DMS 273 (cell line): ENCODE results near the gene TMEM87A.
A peak's percentile ranks its signal among the peaks of the same experiment; 100 is the strongest.

ENCODE experiments used
- DNase-seq: peaks from one replicate; lab custom pipeline; 2025; ENCODE audit not compliant: unreplicated experiment; lab: John Stamatoyannopoulos, UW

TMEM87A gene

DNA sequence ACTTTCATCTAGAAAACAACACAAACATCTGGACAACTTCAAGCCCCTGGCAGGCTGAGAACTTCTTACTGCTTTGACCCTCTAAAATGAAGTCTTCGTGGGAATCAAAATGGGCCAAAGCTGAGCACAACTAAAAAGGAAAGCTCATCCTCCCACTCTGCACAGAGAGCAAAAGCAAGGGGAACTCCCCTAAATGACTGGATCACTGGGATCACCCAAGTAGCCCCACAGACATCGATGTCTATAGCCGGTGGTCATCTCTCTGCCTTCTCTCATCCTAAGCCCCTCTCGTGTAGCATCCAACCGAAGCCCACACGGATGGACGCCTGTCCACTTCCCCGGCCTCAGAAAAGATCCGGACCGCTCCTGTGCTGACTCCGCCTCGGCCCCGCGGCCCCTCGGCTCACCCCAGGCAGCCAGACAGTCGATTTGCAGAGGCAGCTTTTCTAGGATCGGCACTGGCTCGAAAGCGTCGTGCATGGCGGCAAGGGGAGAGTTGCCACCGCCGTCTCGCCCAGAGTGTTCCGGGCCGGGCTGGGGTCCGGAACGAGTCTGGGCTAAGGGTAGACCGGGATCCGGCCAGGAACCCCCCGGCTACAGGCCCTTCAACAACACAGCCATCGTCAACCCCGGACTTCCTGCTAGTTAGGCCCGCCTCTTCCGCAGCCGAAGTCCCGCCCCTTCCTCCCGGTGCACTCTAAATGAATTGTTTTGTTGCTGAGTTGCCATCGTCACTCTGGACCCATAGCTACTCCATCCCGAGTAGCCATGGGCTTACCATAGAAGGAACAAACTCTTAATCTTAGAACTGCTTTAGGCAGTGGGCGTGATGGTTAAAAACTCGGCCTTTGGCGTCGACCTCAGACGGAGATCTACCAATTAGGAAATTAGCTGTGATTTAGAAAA is 65.3 kb downstream of the TMEM87A start, which contains the start of gene VPS39:
VPS39 (minus strand) TSS at position 631 of the 906 bp plus-strand sequence; CDS start at position 480, 151 bp downstream.
- DNase-seq, result peak; percentile 87

DNA sequence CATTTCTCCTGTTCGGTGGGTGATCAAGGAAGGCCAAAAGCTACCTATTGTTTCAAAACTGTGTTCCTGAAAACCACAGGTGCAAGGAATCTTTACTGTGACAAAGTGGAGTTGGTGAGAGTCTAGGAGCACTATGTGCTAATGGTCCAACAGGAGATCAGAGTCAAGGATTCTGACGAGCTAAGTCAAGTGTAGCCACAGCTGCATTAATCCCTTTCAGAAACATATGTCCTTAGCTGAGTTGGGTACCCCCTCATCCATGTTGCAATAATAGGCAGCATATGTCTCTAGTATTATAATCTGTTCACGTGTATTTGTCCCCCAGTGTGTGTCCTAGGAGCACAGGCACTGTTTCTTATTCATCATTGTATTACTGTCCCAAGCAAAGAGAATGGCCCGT is 66.8 kb downstream of the TMEM87A start:
- DNase-seq, result no peak

DNA sequence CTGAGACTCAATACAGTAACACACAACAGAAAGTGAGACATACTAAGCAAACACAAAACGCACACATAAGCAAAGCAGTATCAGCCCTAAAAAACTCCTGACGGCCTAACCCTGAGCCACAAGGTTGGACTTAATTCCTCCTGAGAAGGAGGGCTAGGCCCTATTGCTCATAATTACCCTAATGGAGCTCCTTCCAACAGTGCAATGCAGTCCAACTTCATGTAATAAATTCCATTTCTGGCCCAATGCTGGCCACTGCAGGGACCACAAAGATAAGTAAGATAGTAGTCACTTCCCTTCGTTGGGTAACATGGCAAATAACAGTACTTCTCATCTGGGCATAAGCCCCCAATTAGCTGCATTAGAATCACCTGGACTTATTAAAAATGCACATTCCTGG is 69.3 kb downstream of the TMEM87A start:
- DNase-seq, result no peak

DNA sequence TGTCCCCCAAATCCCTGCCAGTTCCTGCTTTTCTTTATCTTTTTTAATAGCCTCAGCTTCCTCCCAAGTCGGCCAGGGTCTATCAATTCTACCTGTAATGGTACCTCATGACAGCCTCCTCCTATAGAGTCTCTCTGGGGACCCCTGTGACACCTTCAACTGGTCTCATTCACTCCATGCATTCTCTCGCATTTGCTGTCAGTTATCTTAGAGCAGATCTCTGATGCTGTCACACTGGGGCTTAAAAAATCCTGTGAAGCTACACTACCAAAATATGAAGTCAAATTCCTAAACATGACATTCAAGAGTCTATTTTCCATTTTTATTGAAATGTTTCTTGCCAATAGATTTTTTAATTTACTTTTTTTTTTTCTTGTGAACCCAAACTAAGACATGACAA is 70.6 kb downstream of the TMEM87A start:
- DNase-seq, result no peak

DNA sequence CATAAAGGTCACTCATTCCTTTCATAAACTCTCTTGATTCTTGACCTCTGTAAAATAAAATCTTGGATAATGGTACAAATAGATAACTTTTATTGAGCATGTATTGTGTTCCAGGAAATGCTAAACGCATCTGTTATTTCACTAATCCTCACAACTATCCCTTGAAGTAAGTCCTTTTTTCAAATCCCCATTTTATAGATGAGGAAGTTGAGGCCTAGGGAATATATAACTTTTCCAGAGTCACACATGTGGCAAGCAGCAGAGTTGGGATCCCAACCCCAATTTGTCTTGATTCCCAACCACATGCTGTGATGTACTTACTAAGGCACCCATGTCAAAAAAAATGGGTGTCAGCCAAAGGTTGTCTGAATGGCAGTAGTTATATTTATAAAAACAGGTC is 71.4 kb downstream of the TMEM87A start:
- no peak for DNase-seq

DNA sequence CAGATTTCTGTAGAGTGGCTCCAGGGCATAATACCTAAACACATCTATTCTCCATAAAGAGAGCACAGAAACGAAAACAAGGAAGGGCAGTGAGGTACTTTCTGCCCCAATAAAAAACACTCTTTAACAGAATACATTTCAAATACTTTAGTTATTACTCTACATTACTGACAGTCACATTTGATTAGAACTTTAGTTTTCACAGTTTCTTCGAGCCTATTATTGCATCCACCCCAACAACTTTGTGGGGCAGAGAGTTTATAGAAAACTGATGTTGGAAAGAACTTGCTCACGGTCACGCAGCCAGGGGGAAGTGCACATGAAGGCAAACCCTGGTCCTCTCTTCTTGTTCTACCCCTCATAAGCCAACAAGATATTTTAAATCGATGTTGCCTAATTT is 74.1 kb downstream of the TMEM87A start:
- DNase-seq, result no peak

DNA sequence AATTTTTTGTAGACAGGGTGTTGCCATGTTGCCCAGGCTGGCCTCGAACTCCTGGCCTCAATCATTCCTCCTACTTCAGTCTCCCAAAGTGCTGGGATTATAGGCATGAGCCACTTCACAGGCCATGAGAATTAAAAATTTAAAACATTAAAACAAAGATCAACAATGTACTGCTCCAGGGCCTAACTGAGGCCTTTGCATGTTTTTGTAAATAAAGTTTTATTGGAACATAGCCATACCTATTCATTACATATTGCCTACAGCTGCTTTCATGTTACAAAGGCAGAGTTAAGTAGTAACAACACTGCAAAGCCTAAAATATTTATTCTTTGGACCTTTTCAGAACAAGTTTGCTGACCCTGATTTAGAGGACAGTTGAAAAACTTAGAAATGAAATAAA is 74.7 kb downstream of the TMEM87A start:
- DNase-seq, result no peak

DNA sequence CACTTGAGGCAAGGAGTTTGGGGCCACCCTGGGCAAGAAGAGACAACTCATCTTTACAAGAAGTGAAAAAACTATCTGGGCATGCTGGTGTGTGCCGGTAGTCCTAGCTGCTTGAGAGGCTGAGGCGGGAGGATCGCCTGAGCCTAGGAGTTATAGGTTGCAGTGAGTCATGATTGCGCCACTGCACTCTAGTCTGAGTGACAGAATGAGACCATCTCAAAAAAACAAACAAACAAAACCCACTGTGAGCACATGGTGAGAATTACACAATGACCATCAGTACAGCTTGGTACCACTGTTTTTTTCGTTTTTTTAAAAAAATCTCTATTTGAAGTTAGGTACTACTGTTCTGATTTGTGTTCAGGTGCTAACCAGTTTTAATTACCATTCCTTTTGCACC is 78.7 kb downstream of the TMEM87A start:
- DNase-seq, result no peak

DNA sequence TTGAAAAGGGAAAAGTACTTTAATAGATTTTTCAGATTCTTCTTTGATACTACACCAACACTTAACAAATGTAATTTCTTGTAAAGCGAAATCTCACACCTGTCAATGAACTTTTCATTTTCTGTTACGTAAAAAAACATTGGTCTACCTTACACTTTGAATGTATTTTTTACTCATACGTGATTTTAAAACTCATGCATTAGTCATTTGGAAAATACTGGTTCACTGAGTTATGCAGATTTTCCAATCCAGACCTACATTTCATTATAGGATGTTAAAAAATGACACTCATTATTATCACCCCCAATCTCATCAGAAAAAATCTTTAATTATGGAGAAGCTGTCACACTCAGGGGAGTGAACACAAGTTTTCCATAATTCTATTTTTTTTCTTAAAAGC is 79.8 kb downstream of the TMEM87A start:
- no peak for DNase-seq

DNA sequence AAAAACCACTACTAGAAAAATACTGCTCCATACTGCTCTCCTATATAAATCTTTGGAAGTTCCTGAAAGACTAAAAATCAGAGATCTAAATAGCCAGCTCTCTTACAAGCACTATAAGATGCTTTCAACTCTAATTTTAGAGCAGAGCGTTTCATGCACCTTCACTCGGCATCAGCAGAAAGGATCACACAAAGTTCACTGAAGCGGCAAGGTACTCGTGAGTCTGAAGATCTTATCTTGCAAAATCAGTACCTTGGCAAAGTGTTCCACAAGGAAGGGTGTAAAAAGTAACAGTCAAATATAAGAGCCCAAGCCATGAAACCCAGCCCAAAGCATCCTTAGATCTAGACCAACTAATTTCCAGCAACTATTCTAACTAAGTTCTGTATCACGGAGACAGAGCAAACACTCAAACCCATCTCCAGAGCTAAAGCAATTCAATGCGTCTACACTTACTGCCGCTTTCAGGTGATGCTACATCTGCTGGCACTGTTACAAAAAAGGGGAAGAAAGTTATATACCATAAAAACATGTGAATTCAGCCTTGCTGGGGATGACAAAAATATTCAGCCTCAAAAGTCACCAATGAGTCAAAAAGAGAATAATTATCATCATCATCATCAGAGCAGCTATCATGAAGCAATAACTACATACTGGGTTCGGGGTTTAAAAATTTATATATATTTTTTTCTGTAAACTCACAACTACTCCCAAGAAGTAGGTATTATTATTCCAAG is 81.5 kb downstream of the TMEM87A start:
- DNase-seq, result no peak

DNA sequence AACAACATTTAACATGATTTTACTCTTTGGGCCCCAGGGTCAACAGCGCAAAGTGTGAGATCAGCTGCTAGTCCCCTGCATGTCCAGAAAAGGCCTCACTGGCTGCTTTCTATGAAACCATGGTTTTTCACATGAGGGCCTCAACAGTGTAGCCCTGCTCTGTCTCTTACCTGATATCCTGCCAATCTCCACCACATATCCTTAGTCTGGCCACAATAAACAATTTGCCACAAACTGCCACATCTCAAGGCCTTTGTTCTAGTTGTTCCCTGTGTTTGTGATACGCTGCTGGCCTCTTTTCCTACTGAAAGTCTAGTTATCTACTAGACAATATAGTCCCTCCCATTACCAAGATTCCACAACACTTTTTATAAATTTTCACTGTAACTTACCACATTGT is 82.9 kb downstream of the TMEM87A start:
- no peak for DNase-seq

DNA sequence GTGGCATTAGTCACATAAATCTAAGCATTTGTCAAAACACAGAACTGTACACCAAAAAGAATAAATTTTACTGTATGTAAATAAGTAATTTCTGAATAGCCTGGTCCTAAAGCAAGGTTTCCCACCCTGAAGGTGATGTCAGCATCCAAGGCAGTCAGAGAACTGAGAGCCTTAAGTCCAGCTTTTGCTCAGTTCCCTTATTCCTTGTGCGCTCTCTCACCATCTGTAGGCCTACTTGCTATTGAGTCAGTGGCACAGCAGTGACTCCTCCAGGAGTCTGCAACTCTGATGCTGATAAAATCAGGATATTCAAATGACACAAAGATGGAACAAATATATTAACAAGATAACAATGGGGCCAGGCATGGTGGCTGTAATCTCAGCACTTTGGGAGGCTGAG is 87.4 kb downstream of the TMEM87A start:
- no peak for DNase-seq

DNA sequence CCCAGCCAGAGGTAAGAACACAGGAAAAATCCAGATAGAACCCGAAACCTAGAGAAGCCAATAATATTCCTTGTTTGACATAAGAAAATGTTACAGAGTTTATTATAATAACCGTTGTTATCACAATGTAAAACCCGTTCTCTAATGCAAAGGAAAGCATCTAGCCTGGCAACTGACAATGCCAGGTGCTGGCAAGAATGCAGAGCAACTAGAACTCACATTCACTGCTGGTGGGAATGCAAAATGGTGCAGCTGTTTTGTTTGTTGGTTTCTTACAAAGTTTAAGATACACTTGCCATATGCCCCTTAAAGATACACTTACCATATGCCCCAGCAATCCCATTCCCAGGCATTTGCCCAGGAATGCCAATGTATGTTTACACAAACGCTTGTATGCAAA is 88.5 kb downstream of the TMEM87A start:
- no peak for DNase-seq

DNA sequence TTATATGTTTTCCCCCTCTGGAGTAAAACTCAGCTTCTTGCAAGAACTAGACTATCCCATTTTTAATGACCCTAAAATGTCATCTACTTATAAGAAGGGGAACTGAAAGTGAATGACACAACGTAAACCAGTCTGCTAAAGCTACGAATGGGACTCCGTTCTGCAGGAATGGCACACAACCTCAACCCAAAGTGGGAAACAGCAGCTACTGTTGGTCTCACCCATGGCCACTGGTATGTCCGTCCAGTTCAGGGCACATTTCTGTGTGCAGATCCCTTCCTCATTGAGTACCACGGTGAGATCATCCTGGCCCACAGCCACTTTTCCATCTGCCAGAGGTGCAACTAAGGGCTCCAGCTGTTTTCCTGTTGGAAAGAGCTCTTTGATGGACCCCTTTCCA is 88.9 kb downstream of the TMEM87A start:
- no peak for DNase-seq

DNA sequence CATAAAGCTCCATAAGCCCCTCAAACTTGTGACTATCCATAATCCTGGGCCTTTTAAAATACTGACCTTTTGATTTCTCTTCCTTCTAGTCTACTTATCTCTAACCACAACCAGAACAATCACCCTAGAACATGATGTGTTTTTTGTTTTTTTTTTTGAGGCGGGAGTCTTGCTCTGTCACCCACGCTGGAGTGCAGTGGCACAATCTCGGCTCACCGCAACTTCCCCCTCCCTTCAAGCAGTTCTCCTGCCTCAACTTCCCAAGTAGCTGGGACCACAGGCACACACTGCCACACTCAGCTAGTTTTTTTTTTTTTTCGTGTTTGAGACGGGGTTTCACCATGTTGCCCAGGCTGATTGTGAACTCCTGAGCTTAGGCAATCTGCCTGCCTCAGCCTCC is 90.3 kb downstream of the TMEM87A start:
- DNase-seq, result no peak

DNA sequence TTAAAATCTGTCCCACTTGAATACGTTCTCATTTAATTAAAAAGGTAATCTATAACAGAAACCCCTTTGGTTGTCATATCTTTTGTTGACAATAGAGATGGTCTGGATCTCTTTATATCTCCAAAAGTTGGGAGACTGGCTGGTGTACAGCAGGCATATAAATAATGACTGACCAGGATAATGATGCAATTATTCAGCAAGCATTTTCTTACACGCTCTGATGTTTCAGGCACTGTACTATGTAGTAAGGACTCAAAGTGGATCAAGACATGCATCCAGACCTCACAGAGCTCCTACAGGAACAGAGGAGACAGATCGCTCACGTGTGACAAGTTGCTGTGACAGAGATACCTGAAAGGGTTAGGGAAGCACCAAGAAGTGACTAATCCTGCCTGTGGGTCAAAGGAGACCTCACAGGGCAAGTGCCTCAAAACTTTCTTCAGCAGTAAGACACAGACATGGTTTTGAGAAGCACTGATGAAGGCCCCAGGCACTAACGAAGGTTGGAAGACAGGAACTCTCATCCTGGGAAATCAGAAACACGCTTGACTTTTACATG is 90.8 kb downstream of the TMEM87A start:
- no peak for DNase-seq

DNA sequence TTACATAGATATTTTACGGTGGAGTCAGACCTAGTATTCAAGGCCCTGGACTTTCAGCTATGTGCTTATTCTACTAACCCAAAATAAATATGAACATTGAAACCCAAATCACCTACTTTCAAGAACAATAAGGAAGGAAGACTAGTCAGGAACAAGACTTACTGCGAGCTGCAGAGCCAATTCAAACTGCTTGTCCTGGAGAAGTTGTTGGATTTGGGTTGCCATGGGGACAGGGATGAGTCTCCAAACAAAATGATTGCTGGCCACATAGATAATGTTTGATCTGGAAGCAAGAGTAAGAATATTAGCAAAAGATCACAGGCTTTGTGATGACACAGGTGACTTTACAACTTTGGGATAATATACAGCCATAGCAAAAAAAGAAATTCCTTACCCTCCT is 95.2 kb downstream of the TMEM87A start:
- DNase-seq, result no peak

DNA sequence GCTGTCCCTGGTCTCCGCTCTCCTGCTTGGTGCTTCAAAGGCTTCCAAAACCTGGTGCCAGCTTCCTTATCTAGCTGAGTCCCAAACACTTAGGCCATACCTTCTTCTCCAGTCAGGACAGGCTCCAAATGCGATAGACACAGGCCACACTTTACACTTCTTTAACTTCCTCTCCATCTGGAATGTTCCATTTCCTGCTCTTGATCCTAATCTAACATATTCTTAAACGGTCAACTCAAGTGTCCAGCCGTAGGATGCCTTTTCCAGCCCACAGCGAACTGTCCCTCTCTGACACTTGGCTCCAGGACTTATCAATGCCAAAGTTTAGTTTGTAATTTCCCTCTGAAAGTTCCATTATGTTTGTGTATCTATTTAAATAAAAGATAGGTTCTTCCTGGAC is 97.6 kb downstream of the TMEM87A start:
- peak; percentile 16 for DNase-seq

DNA sequence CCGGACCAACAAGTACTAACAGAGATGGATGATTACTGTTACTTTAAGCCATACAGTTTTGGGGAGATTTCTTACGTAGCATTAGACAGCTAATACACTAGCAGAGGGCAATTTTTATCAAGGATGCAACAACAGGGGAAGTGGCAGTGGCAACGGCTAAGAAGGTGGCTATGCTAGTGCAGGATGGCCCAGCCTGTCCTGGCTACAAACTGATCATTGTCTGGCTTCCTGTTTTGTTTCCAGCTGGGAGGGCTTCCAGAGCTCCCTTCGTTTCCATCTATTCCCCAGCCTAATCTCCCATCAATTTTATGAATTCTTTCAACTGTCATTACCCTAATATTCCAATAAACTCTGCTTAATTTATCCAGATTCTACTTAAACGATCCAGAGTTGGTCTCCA is 100.8 kb downstream of the TMEM87A start:
- DNase-seq, result no peak

DNA sequence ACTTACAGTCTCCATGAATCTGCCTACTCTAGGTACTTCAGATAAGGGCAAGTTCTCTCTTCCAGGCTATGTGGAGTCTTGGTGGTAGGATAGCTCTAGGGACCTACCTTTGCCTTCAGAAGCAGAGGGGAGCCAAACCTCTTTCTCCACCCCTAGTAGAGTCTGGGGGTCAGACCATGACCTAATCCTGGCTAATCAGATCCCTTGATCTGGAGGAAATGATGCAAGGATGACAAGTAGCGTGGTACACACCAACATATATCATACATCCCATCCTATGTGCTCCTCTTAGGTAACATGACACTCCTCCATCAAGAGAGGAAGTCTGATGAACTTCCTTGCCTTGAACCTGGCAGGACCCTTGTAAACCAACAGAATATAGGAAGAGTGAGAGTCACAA is 101.4 kb downstream of the TMEM87A start:
- no peak for DNase-seq

DNA sequence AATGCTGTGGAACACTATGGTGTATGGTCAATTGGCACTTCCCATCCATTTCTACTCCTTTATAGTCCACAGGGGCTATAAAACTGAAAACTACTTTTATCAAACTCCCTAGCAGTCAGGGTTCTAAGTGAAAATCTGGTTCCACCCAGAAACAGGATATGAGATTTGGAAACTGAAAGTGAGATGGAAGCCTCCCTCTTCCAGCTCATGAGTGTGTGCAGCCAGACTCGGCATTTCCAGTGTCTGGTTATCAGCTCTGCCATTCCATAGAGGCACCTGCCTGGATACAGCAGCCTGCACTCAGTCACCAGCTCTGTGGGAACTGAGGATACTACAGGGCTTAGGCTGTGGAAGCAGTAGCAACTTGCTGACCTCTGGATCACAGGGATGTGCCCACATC is 102.1 kb downstream of the TMEM87A start:
- DNase-seq, result no peak
